Activated CD4-positive, alpha-beta memory T cell treated with anti-CD3 and anti-CD28 coated beads for 36 hours (primary cell): ENCODE measurements around the gene SFXN3. TPM values are rescaled to one million over a fixed set of nuclear protein-coding genes. Genes with fewer than 3 reads are reported as not detected.

Experiments used
- CTCF ChIA-PET: fragments of 350-600 bp; sonication (Branson Sonifier 250); formaldehyde crosslinking; loops from one replicate; lab custom pipeline; 2021; ENCODE audit warnings: antibody characterized with exemption, inconsistent platforms; lab: Charles Lee
- POLR2A ChIA-PET: fragments of 350-600 bp; sonication (Branson Sonifier 250); formaldehyde crosslinking; loops from one replicate; lab custom pipeline; 2021; ENCODE audit warnings: antibody characterized with exemption; lab: Charles Lee
- DNase-seq: peaks from one replicate; pipeline ENCODE4 v3.0.0-alpha.2; 2020
- H3K27ac Mint-ChIP-seq: one replicate; pipeline ENCODE4 v1.8.0; 2021; ENCODE audit warnings: mixed read lengths
- H3K27me3 Mint-ChIP-seq: one replicate; pipeline ENCODE4 v1.8.0; 2021; ENCODE audit warnings: mixed read lengths
- H3K36me3 Mint-ChIP-seq: one replicate; pipeline ENCODE4 v1.8.0; 2021; ENCODE audit warnings: mixed read lengths
- H3K4me1 Mint-ChIP-seq: one replicate; pipeline ENCODE4 v1.8.0; 2021; ENCODE audit warnings: low read depth, mixed read lengths
- H3K4me3 Mint-ChIP-seq: one replicate; pipeline ENCODE4 v1.8.0; 2021; ENCODE audit warnings: mild to moderate bottlenecking, mixed read lengths
- H3K9me3 Mint-ChIP-seq: one replicate; pipeline ENCODE4 v1.8.0; 2021; ENCODE audit warnings: mixed read lengths
- intact Hi-C: fragments of 100-400 bp; cut with micrococcal nuclease; formaldehyde crosslinking; loops from one replicate; pipeline ENCODE4 v1.15.1; 2023
- total RNA-seq, 2 experiments: library from RNA; stranded (reverse); gene quantifications; one replicate each; pipeline ENCODE4 v1.2.3, GENCODE V29; 2021

Gene SFXN3
- total RNA-seq, 2 experiments from 2014 or later, result 40.4 to 41.9 TPM

DNA sequence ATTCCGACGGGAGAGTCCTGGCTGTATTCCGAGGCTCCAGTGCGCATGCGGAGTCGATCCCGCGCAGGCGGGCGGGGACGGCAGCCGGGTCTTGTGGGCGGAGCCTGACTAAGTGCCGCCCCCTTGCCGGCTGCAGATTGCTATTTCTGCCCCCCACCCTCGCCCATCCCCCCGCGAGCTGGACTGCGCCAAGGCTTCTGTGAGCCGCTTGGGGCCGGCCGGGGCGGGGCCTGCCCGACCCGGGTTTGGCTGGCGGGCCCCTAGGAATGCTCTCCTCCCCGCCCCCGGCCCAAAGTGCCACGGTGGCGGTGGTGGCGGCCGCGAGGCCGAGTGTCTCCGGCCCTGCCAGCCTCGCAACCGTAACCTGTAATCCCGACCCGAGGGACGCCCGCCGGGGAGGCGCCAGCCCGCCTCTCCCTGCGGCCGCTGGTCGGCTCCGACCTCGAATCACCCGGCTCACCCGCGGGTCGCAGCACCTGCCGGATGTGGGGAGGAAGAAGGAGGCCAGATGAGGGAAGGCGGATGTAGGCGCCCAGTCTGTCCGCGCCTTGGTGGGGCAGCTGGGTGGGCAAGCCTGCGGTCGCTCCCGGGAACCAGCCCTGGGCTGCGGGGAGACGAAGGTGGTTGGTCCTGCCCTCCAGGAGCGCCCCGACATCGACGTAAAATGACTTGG, 30.1 kb downstream of the SFXN3 start:
- CTCF ChIA-PET, result interaction anchor here (0.6 to 16.0 kb wide), 13 partner anchors 8 to 474 kb away, joined by 3 to 559 read pairs (median 3); partner anchors contain the start of genes PDZD7 and SFXN3
- Mint-ChIP-seq H3K27me3 (peaks cover 25% of the 10 kb centered on the region), H3K27ac (peak overlapping the region; percentile 85), H3K4me3 (peak overlapping the region; percentile 95), H3K4me1 (peaks cover 19% of the 10 kb centered on the region), H3K36me3 (no peaks in the 10 kb centered on the region), H3K9me3 (no peaks in the 10 kb centered on the region)
- POLR2A ChIA-PET, result interaction anchor here (0.9 to 2.1 kb wide), 3 partner anchors 10 to 85 kb away, joined by 3 to 10 read pairs (median 5); partner anchors contain the start of genes PDZD7 and SFXN3
- intact Hi-C loops, result loop anchor here (1.0 to 10.0 kb wide), 5 partner anchors 7 to 294 kb away; partner anchors contain the start of gene BTRC
- DNase-seq, result peak; percentile 92

DNA sequence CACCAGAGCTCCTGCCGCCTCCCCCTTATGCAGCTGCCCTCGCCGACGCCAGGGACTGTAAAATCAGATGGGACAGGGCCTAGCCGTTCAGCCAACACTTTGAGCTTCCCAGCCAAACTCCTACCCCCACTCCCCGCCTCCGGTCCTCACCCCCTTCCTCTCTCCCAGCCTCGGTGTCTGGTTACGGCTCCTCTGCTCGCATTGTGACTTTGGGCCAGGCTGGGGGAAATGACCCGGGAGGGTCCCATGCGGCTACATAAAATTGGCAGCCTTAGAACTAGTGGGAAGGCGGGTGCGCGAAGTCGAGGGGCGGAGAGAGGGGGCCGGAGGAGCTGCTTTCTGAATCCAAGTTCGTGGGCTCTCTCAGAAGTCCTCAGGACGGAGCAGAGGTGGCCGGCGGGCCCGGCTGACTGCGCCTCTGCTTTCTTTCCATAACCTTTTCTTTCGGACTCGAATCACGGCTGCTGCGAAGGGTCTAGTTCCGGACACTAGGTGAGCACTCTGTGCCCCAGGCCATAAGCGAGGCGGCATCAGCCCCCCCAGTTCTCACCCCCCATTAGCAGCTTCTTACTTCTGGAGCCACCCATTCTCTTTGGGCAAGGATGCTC, 30.7 kb downstream of the SFXN3 start, which contains the start of gene KAZALD1:
KAZALD1 (plus strand) TSS at position 366 of the 608 bp plus-strand sequence. CDS start 604 bp downstream, outside the sequence.
- Mint-ChIP-seq H3K36me3 (no peaks in the 10 kb centered on the region), H3K4me3 (peak within 1 kb of the TSS; percentile 95), H3K27me3 (peaks cover 27% of the 10 kb centered on the region), H3K4me1 (peaks cover 26% of the 10 kb centered on the region), H3K9me3 (no peaks in the 10 kb centered on the region), H3K27ac (peak within 1 kb of the TSS; percentile 85)
- no peak for DNase-seq
- POLR2A ChIA-PET, result interaction anchor here (0.9 to 2.1 kb wide), 4 partner anchors 10 to 85 kb away, joined by 3 to 10 read pairs (median 4); partner anchors contain the start of genes PDZD7 and SFXN3
- CTCF ChIA-PET, result interaction anchor here (0.6 to 16.0 kb wide), 6 partner anchors 21 to 474 kb away, joined by 3 to 559 read pairs (median 14); partner anchors contain the start of genes PDZD7 and SFXN3
- intact Hi-C loops, result loop anchor here (2.0 to 10.0 kb wide), 2 partner anchors 43 to 293 kb away; partner anchors contain the start of gene BTRC

DNA sequence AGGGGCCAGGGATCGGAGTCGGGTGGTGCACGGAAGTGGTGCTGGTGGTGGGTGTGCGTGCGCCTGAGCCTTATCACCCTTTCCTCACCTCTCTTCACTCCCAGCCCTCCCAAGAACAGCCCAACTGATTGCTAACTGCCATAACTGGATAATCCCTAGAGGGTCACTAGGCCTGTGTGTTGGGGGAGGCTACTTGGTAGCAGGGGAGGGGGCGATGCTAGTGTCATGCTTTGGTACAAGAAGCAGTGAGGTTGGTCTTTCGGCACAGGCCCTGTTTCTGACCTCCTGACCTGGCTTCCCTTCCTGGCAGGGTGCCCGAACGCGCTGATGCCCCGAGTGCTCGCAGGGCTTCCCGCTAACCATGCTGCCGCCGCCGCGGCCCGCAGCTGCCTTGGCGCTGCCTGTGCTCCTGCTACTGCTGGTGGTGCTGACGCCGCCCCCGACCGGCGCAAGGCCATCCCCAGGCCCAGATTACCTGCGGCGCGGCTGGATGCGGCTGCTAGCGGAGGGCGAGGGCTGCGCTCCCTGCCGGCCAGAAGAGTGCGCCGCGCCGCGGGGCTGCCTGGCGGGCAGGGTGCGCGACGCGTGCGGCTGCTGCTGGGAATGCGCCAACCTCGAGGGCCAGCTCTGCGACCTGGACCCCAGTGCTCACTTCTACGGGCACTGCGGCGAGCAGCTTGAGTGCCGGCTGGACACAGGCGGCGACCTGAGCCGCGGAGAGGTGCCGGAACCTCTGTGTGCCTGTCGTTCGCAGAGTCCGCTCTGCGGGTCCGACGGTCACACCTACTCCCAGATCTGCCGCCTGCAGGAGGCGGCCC, 31.4 kb downstream of the SFXN3 start:
- H3K27ac Mint-ChIP-seq, result no peak overlapping the region
- ChIA-PET CTCF (interaction anchor here (0.9 to 16.0 kb wide), 10 partner anchors 10 to 178 kb away, joined by 3 to 559 read pairs (median 5); partner anchors contain the start of genes PDZD7 and SFXN3), POLR2A (interaction anchor here (1.1 to 1.2 kb wide), 2 partner anchors 16 to 84 kb away, joined by 3 read pairs; no protein-coding TSS in a partner anchor)
- peaks cover 26% of the 10 kb centered on the region for H3K4me1 Mint-ChIP-seq
- intact Hi-C loops, result loop anchor here (10.0 kb wide), 1 partner anchor 292 kb away; the partner anchor contains the start of gene BTRC
- H3K4me3 Mint-ChIP-seq, result peak overlapping the region; percentile 51
- H3K36me3 Mint-ChIP-seq, result no peaks in the 10 kb centered on the region
- H3K9me3 Mint-ChIP-seq, result no peaks in the 10 kb centered on the region
- peaks cover 31% of the 10 kb centered on the region for H3K27me3 Mint-ChIP-seq
- DNase-seq, result peak; percentile 71

DNA sequence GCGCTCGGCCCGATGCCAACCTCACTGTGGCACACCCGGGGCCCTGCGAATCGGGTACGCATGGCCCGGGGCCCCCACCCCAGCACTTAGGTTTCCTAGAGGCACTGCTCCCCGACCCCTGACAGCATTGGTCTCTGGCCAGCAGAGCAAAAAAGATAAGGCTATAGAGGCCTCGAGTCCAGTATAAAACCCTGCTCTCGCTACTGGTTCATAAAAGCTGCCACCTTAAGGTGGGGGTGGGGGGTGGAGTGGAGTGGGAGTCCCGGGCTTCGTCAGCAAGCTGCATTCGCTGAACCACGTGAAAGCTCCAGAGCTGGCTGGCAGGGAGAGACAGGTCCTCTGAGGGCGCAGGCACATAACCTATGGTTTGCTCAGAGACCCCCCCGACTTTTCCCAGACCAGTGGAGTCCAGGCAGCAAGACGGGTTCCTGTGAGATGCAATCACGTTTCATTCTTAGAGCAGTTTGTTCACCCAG, 32.1 kb downstream of the SFXN3 start:
- Mint-ChIP-seq H3K27ac (no peak overlapping the region), H3K27me3 (peaks cover 35% of the 10 kb centered on the region), H3K4me3 (no peak overlapping the region), H3K4me1 (peaks cover 26% of the 10 kb centered on the region), H3K9me3 (no peaks in the 10 kb centered on the region), H3K36me3 (no peaks in the 10 kb centered on the region)
- intact Hi-C loops, result loop anchor here (10.0 kb wide), 1 partner anchor 292 kb away; the partner anchor contains the start of gene BTRC
- ChIA-PET CTCF (interaction anchor here (0.9 to 16.0 kb wide), 9 partner anchors 9 to 177 kb away, joined by 3 to 559 read pairs (median 5); partner anchors contain the start of genes PDZD7 and SFXN3), POLR2A (interaction anchor here (1.2 kb wide), 1 partner anchor 17 kb away, joined by 3 read pairs; no protein-coding TSS in a partner anchor)
- DNase-seq, result no peak

DNA sequence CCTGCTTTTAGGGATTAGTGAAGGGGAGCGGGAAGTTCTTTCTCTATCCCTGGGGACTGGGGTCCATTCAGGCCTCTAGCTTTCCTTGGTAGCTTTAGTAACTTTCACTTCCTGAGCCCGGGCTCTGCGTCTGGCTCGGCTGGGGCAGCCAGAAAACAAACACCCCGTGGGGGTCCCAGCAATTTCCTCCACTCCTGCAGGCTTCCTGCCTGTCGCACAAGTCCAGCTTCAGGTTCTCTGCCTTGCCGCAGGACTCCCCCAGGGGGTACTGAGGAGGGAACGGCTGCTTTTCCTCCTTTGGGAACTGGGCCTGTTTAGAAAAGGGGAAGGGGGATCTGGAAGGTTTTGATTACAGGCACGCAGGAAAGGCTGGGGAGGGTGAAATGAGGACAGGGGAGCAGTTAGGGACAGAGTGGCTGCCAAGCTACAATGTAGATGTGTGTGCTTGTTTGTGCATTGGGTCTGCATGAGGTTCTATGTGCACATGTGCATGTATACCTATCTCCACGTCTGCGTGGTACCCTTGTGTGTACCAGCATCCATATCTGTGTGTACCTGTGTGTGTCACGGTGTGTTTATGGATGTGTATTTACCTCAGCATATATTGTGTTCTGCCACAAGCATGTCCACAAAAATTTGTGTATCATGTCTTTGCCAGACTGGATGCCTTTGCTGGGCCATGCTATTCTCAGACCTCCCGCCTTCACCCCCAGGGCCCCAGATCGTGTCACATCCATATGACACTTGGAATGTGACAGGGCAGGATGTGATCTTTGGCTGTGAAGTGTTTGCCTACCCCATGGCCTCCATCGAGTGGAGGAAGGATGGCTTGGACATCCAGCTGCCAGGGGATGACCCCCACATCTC, 32.7 kb downstream of the SFXN3 start:
- ChIA-PET CTCF (interaction anchor here (1.0 to 16.0 kb wide), 8 partner anchors 8 to 177 kb away, joined by 3 to 559 read pairs (median 15); partner anchors contain the start of genes PDZD7 and SFXN3), POLR2A (no interaction called here)
- no peak overlapping the region for H3K27ac Mint-ChIP-seq
- H3K9me3 Mint-ChIP-seq, result no peaks in the 10 kb centered on the region
- peaks cover 35% of the 10 kb centered on the region for H3K27me3 Mint-ChIP-seq
- no peaks in the 10 kb centered on the region for H3K36me3 Mint-ChIP-seq
- no peak for DNase-seq
- peaks cover 26% of the 10 kb centered on the region for H3K4me1 Mint-ChIP-seq
- intact Hi-C loops, result loop anchor here (10.0 kb wide), 1 partner anchor 291 kb away; the partner anchor contains the start of gene BTRC
- no peak overlapping the region for H3K4me3 Mint-ChIP-seq

DNA sequence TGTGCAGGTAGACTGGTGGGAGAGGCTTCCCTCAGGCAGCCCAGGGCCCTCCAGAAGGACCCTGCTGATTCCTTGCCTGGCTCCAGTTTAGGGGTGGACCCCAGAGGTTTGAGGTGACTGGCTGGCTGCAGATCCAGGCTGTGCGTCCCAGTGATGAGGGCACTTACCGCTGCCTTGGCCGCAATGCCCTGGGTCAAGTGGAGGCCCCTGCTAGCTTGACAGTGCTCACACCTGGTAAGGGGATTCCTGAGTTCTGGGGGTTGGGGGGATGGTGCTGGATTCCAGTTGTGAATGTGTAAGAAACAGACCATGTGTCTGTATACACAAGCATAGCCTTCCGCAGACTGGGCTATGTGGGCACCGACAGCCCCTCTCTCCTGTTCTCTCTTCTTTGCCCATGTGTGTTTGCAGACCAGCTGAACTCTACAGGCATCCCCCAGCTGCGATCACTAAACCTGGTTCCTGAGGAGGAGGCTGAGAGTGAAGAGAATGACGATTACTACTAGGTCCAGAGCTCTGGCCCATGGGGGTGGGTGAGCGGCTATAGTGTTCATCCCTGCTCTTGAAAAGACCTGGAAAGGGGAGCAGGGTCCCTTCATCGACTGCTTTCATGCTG, 33.5 kb downstream of the SFXN3 start:
- CTCF ChIA-PET, result interaction anchor here (1.6 to 16.0 kb wide), 4 partner anchors 24 to 83 kb away, joined by 3 to 559 read pairs (median 81); partner anchors contain the start of genes PDZD7 and SFXN3
- DNase-seq, result no peak
- H3K4me1 Mint-ChIP-seq, result peaks cover 23% of the 10 kb centered on the region
- H3K27me3 Mint-ChIP-seq, result peaks cover 35% of the 10 kb centered on the region
- no peaks in the 10 kb centered on the region for H3K36me3 Mint-ChIP-seq
- no peak overlapping the region for H3K27ac Mint-ChIP-seq
- no peak overlapping the region for H3K4me3 Mint-ChIP-seq
- H3K9me3 Mint-ChIP-seq, result no peaks in the 10 kb centered on the region
- intact Hi-C loops, result loop anchor here (10.0 kb wide), 1 partner anchor 290 kb away; the partner anchor contains the start of gene BTRC
- POLR2A ChIA-PET, result interaction anchor here (1.2 kb wide), 1 partner anchor 34 kb away, joined by 3 read pairs; the partner anchor contains the start of genes PDZD7 and SFXN3

DNA sequence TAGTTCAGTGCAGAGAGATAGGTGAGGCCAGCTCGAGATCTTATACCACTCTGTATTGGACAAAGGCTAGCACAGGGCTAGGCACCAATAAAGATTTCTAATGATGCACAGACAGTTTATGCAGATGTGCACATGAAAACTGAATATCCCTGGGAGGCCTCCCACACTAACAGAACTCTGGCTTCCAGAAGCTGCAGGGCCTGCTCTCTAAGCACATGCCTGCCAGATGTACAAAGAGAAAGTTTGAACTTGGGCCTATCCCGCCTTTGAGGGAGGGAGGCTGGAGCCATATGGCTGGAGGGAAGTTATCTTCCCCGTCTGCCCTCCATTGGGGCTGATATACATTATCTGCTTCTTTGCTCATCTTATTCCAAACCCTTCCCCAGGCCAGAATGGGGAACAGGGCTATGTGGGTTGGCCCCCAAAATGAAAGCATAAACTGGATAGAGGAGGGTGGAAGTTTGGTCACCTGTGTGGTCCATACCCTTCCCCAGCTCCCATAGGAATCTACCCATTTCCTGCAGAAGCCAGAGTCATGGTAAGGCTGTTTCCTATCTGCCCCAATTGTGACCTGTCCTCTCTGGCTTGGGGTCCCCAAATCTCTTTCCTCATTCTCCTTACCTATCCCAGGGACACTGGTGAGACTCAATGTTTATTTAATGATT, 34.6 kb downstream of the SFXN3 start:
- Mint-ChIP-seq H3K4me3 (no peak overlapping the region), H3K27me3 (peaks cover 35% of the 10 kb centered on the region), H3K4me1 (peaks cover 17% of the 10 kb centered on the region), H3K36me3 (no peaks in the 10 kb centered on the region), H3K9me3 (no peaks in the 10 kb centered on the region), H3K27ac (no peak overlapping the region)
- POLR2A ChIA-PET, result interaction anchor here (1.2 kb wide), 1 partner anchor 35 kb away, joined by 3 read pairs; the partner anchor contains the start of genes PDZD7 and SFXN3
- intact Hi-C loops, result loop anchor here (10.0 kb wide), 1 partner anchor 289 kb away; the partner anchor contains the start of gene BTRC
- DNase-seq, result no peak
- CTCF ChIA-PET, result interaction anchor here (1.6 to 16.0 kb wide), 4 partner anchors 25 to 82 kb away, joined by 3 to 559 read pairs (median 81); partner anchors contain the start of genes PDZD7 and SFXN3

DNA sequence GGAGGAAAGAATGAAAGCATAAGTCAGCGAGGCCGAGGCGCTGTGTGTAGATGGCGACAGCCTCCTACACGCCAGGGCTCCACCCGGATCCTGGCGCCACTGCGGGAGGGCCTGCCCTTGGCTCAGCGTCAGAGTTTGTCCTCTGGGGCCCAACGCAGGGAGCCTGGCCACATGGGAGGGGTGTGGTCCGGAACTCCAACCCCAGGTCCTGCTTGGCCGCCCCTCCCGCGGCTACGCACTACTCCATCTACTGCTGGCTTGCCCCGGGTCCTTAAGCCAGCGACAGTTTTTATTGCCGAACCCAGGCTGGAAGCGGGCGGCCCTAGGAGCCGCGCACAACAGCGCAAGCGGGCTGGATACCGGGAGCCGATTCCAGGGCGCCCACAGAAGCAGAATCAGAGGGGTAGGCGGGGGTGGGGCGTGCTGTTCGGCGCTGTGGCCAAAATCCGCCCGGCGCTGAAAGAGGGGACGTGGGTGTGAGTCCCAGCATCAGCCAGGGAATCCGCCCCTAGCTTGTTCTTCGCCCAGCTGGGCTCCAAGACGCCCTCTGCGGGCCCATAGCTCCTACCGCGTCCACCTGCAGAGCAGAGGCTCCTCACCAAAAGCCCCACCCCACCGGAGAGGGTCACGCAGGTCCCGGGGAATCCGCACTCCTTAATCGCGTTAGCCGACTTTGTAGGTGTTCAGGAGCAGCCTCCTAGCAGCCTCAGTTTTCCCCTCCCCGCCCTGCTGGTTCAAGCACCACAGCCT, 35.3 kb downstream of the SFXN3 start:
- no peaks in the 10 kb centered on the region for H3K9me3 Mint-ChIP-seq
- no peak overlapping the region for H3K27ac Mint-ChIP-seq
- peak overlapping the region; percentile 45 for H3K4me3 Mint-ChIP-seq

More for the DNA sequence above, 35.3 kb downstream of the SFXN3 start:
- ChIA-PET CTCF (interaction anchor here (0.7 to 16.0 kb wide), 11 partner anchors 11 to 81 kb away, joined by 3 to 559 read pairs (median 7); partner anchors contain the start of genes PDZD7 and SFXN3), POLR2A (interaction anchor here (1.2 to 1.3 kb wide), 2 partner anchors 34 to 36 kb away, joined by 3 read pairs; partner anchors contain the start of genes PDZD7 and SFXN3)
- Mint-ChIP-seq H3K36me3 (no peaks in the 10 kb centered on the region), H3K4me1 (peaks cover 17% of the 10 kb centered on the region), H3K27me3 (peaks cover 35% of the 10 kb centered on the region)
- DNase-seq, result peak; percentile 70
- intact Hi-C loops, result loop anchor here (10.0 kb wide), 1 partner anchor 288 kb away; the partner anchor contains the start of gene BTRC
